CD4-positive, alpha-beta T cell treated with Interleukin-12 subunit alpha and Interleukin-12 subunit beta, for 1 hour (primary cell): ENCODE results near the gene SULT4A1.

Experiments used
- DNase-seq: peaks from one replicate; pipeline ENCODE4 v3.0.0-alpha.2; 2020

Gene SULT4A1

DNA sequence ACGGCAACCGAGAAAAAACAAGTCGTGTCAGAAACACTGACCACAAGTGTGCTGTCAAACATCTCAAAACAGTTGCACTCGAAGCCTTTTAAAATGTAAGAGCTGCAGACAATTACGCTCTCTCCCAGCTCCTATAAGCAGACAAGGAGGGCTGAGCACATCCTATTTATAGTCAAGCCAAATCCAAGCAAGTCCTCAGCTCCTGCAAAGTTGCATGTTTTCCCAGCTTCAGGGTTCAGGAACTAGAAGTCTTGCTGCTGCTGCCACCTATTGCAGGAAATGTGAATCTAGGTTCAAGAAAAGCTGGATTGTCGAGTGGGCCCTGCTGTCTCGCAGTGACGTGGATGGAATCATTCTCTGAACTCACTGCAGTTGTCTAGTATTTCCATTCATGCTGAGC, 65.7 kb downstream of the SULT4A1 start:
- DNase-seq, result no peak

DNA sequence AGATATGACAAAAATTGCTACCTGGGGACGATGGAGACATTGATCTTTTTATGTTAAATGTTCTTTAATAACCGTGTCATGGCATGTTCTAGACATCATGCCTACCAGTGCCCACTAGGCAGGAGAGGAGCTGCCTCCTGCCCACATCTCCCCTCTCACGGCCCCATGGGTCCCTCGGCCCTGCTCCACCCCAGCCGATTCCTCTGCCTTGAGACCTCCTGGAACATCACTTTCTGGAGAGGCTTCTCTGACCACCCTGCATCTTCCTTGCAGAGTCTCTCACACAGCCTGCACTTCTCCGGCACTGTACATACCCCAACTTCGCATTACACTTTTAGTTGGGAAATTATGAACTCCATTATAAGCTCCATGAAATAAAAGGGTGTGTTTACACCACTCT, 67.0 kb downstream of the SULT4A1 start:
- DNase-seq, result no peak

DNA sequence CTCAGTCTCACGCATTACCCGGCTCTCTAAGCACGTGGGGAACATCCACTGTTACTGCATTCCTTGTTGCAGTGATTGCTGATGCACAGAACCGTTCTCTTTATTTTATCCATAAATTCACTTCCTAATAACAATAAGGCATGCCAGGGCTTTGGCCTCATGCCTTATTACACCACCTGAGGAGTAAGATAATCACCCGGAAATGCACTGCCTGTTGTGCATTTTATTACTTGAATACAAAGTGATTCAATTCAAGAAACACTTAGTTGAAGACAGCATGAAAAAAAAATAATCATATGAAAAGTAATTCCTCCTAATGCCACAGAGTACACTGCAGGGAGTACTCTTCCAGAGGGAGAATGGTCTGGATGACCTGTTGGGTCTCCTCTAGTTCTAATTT, 69.4 kb downstream of the SULT4A1 start:
- DNase-seq, result no peak

DNA sequence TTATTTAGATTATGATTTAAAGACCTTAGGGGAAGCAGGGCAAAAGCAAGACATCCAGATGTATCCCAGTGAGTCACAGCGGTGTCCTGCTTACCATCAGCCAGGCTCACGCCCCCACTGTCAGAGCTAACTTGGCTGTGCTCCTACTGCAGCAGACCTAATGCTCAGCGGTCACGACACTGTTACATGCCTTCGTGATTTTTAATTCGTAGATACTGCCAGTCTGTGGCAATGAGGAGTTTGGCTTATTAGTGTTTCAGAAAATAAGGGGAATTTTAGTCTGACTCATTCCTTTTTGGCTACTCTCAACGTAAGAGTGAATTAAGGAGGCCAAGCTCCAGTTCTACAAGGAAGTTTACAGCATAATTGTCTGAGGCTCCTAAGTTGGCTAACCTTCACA, 72.9 kb downstream of the SULT4A1 start:
- DNase-seq, result no peak

DNA sequence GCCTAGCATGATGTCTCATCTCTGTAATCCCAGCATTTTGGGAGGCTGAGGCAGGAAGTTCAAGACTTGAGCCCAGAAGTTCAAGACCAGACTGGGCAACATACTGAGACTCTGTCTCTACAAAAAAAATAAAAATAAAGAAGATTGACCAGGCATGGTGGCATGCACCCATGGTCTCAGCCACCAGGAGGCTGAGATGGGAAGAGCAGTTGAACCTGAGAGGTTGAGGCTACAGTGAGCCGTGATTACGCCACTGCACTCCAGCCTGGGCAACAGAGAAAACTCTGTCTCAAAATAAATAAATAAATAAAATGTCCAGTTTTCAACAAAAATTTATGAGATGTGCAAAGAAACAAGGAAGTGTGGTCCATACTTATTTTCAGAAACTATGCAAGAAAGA, 78.5 kb downstream of the SULT4A1 start:
- no peak for DNase-seq

DNA sequence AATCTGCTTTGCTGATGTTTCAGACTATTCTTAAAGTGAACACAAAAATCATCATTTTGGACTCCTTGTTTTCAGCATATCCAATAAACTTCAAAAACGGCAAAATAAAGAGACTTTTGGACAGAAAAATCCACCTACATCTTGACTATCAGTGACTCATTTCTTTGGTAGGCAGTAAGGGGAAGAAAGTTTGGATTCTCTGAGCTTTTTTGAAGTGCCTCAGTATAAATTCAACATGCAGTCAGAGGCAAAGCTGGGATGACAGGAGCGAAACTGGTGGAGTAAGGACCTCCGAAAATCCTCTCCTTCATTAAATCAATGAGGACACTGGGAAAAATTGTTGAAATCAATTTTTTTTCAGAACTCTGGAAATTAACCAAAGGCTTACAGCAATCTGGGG, 79.9 kb downstream of the SULT4A1 start:
- DNase-seq, result no peak

DNA sequence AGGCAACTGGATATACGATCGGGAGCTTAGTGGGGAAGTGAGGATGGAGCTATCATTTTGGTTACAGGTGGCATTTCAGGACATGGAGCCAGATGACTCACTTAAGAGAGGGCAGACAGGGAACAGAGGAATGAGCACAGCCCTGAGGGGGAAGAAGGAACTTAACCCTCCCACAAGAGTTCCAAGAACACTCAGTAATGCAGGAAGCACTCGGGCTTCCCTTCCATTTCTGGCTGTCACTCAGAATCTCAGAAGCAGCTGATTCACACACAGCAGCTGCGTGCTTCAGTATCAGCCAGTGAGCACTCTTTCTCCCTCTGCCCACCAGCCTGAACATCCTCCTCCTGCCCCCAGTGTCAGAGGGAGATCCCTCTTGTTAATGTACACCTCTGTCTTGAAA, 85.0 kb downstream of the SULT4A1 start:
- no peak for DNase-seq

DNA sequence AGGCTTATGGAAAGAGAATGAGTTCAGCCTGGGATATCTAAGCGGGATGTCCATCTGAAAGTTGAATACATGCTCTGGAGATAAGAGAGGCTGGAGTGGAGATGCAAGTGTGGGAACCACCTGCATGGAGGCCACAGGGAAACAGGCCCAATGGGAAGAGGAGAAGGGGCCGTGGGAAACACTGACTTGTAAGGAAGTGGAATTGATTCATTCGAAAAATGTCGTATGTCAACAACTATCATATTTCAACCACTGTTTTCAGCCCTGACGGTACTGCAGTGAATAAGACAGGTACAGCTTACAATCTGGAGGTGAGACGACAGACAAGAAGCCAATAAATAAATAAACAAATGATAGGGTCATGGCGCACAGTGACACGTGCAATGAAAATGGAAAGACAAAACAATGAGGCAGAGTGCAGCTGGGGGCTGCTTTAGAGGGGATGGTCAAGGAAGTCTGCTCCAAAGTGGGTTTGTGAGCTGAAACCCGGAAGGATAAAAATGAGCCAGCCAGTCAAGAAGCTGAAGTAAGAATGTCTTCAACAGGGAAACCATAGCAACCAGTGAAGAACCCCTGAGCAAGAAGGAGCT, 86.1 kb downstream of the SULT4A1 start:
- no peak for DNase-seq
